B cell (primary cell): ENCODE measurements around the gene NAV2.

Experiments used
- CTCF ChIP-seq: fragments of 200-600 bp; IDR thresholded peaks from one replicate; pipeline ENCODE4 v1.8.0; 2022; ENCODE audit warnings: antibody characterized with exemption, mild to moderate bottlenecking
- EZH2 ChIP-seq: IDR thresholded peaks from 2 replicates; pipeline ENCODE4 v1.6.1; 2012; ENCODE audit warnings: borderline replicate concordance, low read depth, mild to moderate bottlenecking, moderate library complexity, low read length; ENCODE audit not compliant: insufficient read depth, poor library complexity, severe bottlenecking

GRCh38 chr11:19663206-19663605 lies 49.4 kb upstream of the NAV2 start:
- TF ChIP-seq CTCF (no peak), EZH2 (no peak)
